PC-3 (cell line): Measurements from ENCODE around the gene CRYZL1. TPM values are rescaled to one million over a fixed set of nuclear protein-coding genes. Genes with fewer than 3 reads are reported as not detected.

ENCODE experiments used
- ATAC-seq: fragments of 200-7000 bp; cut with Tn5 transposase; 2 replicates; pipeline ENCODE4 v1.9.1; 2020; ENCODE audit warnings: mild to moderate bottlenecking, moderate library complexity
- BruUV-seq: library from RNA; stranded (reverse); fragments of 400-500 nt; replicated peaks from 2 replicates; lab custom pipeline; 2021; lab: Mats Ljungman, UMichigan
- CTCF ChIA-PET: fragments of 300-600 bp; sonication (Branson Sonifier 250); formaldehyde crosslinking; loops from one replicate; lab custom pipeline; 2022; ENCODE audit warnings: antibody characterized with exemption; lab: Charles Lee
- POLR2A ChIA-PET: fragments of 300-600 bp; sonication (Branson Sonifier 250); formaldehyde crosslinking; loops from one replicate; lab custom pipeline; 2022; ENCODE audit warnings: antibody characterized with exemption; ENCODE audit not compliant: unreplicated experiment; lab: Charles Lee
- DNase-seq: peaks from one replicate; pipeline ENCODE4 v3.0.0-alpha.2; 2015
- H2AFZ ChIP-seq: fragments of 300-600 bp; sonication (generic); 2 replicates; pipeline ENCODE4 v1.6.0; 2016; ENCODE audit warnings: antibody characterized with exemption, low read length
- H3F3A ChIP-seq: fragments of 300-600 bp; sonication (generic); one replicate; pipeline ENCODE4 v1.6.0; 2017; ENCODE audit warnings: antibody characterized with exemption, low read length, control low read depth, mild to moderate bottlenecking; ENCODE audit not compliant: unreplicated experiment
- H3K27ac ChIP-seq: fragments of 300-600 bp; sonication (generic); 2 replicates; pipeline ENCODE4 v1.5.1; 2016; ENCODE audit warnings: mild to moderate bottlenecking, low read length
- H3K27me3 ChIP-seq: fragments of 300-600 bp; sonication (generic); 2 replicates; pipeline ENCODE4 v1.6.1; 2016; ENCODE audit warnings: low read length, mixed read lengths
- H3K36me3 ChIP-seq: fragments of 300-600 bp; sonication (generic); 2 replicates; pipeline ENCODE4 v1.6.1; 2016; ENCODE audit warnings: low read depth, mixed run types, low read length, mixed read lengths
- H3K4me1 ChIP-seq: fragments of 300-600 bp; sonication (generic); 2 replicates; pipeline ENCODE4 v1.5.1; 2016; ENCODE audit warnings: low read length; ENCODE audit not compliant: insufficient read depth
- H3K4me2 ChIP-seq: fragments of 300-600 bp; sonication (generic); 2 replicates; pipeline ENCODE4 v1.6.0; 2016; ENCODE audit warnings: low read length
- H3K4me3 ChIP-seq: fragments of 300-600 bp; sonication (generic); 2 replicates; pipeline ENCODE4 v1.5.1; 2016; ENCODE audit warnings: mild to moderate bottlenecking, low read length, mixed read lengths
- H3K79me2 ChIP-seq: fragments of 300-600 bp; sonication (generic); 2 replicates; pipeline ENCODE4 v1.6.1; 2017; ENCODE audit warnings: low read length, mixed read lengths
- H3K9ac ChIP-seq: fragments of 300-600 bp; sonication (generic); 2 replicates; pipeline ENCODE4 v1.6.0; 2016; ENCODE audit warnings: mild to moderate bottlenecking, low read length
- H3K9me2 ChIP-seq: fragments of 300-600 bp; sonication (generic); replicated peaks from 2 replicates; pipeline ENCODE4 v1.6.1; 2016; ENCODE audit warnings: mixed run types, low read length, mixed read lengths
- H3K9me3 ChIP-seq: fragments of 300-600 bp; sonication (generic); 2 replicates; pipeline ENCODE4 v1.6.1; 2016; ENCODE audit warnings: low read length, mixed read lengths
- H4K20me1 ChIP-seq: fragments of 300-600 bp; sonication (generic); 2 replicates; pipeline ENCODE4 v1.6.1; 2016; ENCODE audit warnings: low read length, mixed read lengths
- CTCF ChIP-seq: fragments of 300-600 bp; sonication (generic); conservative IDR thresholded peaks from 2 replicates; pipeline ENCODE4 v1.5.1; 2017; ENCODE audit warnings: antibody characterized with exemption, low read depth, mild to moderate bottlenecking, low read length
- EZH2 ChIP-seq: fragments of 300-600 bp; sonication (generic); IDR thresholded peaks from one replicate; pipeline ENCODE4 v1.6.1; 2017; ENCODE audit warnings: antibody characterized with exemption, mild to moderate bottlenecking, low read length; ENCODE audit not compliant: unreplicated experiment
- EZH2phosphoT487 ChIP-seq: fragments of 300-600 bp; sonication (generic); IDR thresholded peaks from 2 replicates; pipeline ENCODE4 v1.6.1; 2018; ENCODE audit warnings: mild to moderate bottlenecking, antibody characterized with exemption, low read length, borderline replicate concordance
- intact Hi-C: fragments of 100-400 bp; cut with micrococcal nuclease; formaldehyde crosslinking; loops from 2 replicates; pipeline ENCODE4 v1.9.0; 2023
- total RNA-seq: library from RNA; depleted of rRNA; stranded (reverse); fragments of >200 nt; gene quantifications from 2 replicates; pipeline ENCODE4 v1.2.3, GENCODE V29; 2014

Gene CRYZL1
- total RNA-seq, 1 experiment from 2014 or later = 12.4 TPM

- H3K36me3 ChIP-seq = no peaks in the 10 kb centered on the region
- ChIA-PET CTCF (no interaction called here), POLR2A (no interaction called here)
- intact Hi-C loops = no loop called here
- H3K27ac ChIP-seq = no peak overlapping the region
- DNase-seq = no peak
- no peak overlapping the region for H2AFZ ChIP-seq
- H3K9me2 ChIP-seq = no peaks in the 10 kb centered on the region
- no peak overlapping the region for H3K9ac ChIP-seq
- no TSS peak for BruUV-seq
- H3K4me2 ChIP-seq = no peak overlapping the region
- no peak overlapping the region for H3K4me3 ChIP-seq
- no peak for TF ChIP-seq CTCF
- TF ChIP-seq EZH2 = no peak
- TF ChIP-seq EZH2phosphoT487 = no peak
- peaks cover 3% of the 10 kb centered on the region; the same call in 1 of the 2 replicates for H3K4me1 ChIP-seq
- ATAC-seq = no peak
- H3K27me3 ChIP-seq = no peaks in the 10 kb centered on the region
- no peaks in the 10 kb centered on the region; the same call in 1 of the 2 replicates for H4K20me1 ChIP-seq
- no peaks in the 10 kb centered on the region for H3K9me3 ChIP-seq
- peaks cover 64% of the 10 kb centered on the region for H3K79me2 ChIP-seq
- no peaks in the 10 kb centered on the region for H3F3A ChIP-seq
Measured at GRCh38 chr21:33667636-33668035, 26.1 kb upstream of the CRYZL1 start.

- ChIA-PET POLR2A (no interaction called here), CTCF (no interaction called here)
- no peak for TF ChIP-seq CTCF
- TF ChIP-seq EZH2 = no peak
- TF ChIP-seq EZH2phosphoT487 = no peak
- no peak overlapping the region for H3K4me3 ChIP-seq
- peaks cover 7% of the 10 kb centered on the region; the same call in 1 of the 2 replicates for H3K36me3 ChIP-seq
- peaks cover 7% of the 10 kb centered on the region; the same call in 1 of the 2 replicates for H3K9me3 ChIP-seq
- H3K27me3 ChIP-seq = no peaks in the 10 kb centered on the region
- no peak for DNase-seq
- peaks cover 69% of the 10 kb centered on the region for H3K79me2 ChIP-seq
- no peaks in the 10 kb centered on the region; the same call in 1 of the 2 replicates for H4K20me1 ChIP-seq
- no peak overlapping the region for H2AFZ ChIP-seq
- no peak for ATAC-seq
- no peak overlapping the region for H3K9ac ChIP-seq
- H3K9me2 ChIP-seq = no peaks in the 10 kb centered on the region
- intact Hi-C loops = no loop called here
- H3K4me2 ChIP-seq = no peak overlapping the region
- peaks cover 3% of the 10 kb centered on the region; the same call in 1 of the 2 replicates for H3K4me1 ChIP-seq
- H3F3A ChIP-seq = no peaks in the 10 kb centered on the region
- H3K27ac ChIP-seq = no peak overlapping the region
- no TSS peak for BruUV-seq
Measured at GRCh38 chr21:33666153-33666552, 24.6 kb upstream of the CRYZL1 start.

- no TSS peak for BruUV-seq
- ChIA-PET POLR2A (no interaction called here), CTCF (no interaction called here)
- H3K27ac ChIP-seq = no peak overlapping the region
- H3K36me3 ChIP-seq = peaks cover 21% of the 10 kb centered on the region
- no peaks in the 10 kb centered on the region for H3K9me2 ChIP-seq
- no peak for TF ChIP-seq CTCF
- no peak for TF ChIP-seq EZH2
- no peak for TF ChIP-seq EZH2phosphoT487
- H3K9me3 ChIP-seq = peaks cover 20% of the 10 kb centered on the region
- H3K27me3 ChIP-seq = no peaks in the 10 kb centered on the region
- no peak for DNase-seq
- peaks cover 66% of the 10 kb centered on the region for H3K79me2 ChIP-seq
- H2AFZ ChIP-seq = no peak overlapping the region
- H4K20me1 ChIP-seq = no peaks in the 10 kb centered on the region
- H3K4me2 ChIP-seq = no peak overlapping the region
- H3K9ac ChIP-seq = no peak overlapping the region
- no peak overlapping the region for H3K4me3 ChIP-seq
- no peak for ATAC-seq
- H3K4me1 ChIP-seq = no peaks in the 10 kb centered on the region
- H3F3A ChIP-seq = no peaks in the 10 kb centered on the region
- intact Hi-C loops = no loop called here
Measured at GRCh38 chr21:33664135-33664534, 22.6 kb upstream of the CRYZL1 start.
